ENCODE measurements around the gene DAB2.

DNA sequence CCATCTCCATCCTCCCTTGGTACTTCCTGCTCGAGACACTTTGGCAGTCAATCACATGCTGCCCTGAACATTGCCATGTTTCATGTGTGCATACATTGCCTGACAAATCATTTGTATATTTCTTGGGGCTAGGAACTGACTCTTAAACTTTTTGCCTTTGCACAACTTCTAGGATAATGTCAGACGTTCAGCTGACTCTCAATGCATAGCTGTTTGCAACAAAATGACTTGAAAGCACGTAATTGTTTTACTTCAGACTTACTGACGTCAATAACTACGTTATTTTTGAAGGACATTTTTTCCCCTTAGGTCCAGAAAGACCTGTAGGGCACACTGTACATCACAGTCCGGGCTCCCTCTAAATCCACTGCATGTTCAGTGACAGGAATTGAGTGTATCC is 37.4 kb upstream of the DAB2 start:
- TF ChIP-seq YY1 (IDR thresholded peaks at IDR 0.05) (no peak), RXRA (IDR thresholded peaks at IDR 0.05) (no peak), RAD21 (IDR thresholded peaks at IDR 0.05) (no peak), TAF1 (conservative IDR thresholded peaks at IDR 0.05) (no peak), FOXA1 (IDR thresholded peaks at IDR 0.05) (no peak), EGR1 (IDR thresholded peaks at IDR 0.05; ENCODE audit: low read depth in 2 of 2) (no peak), SP1 (IDR thresholded peaks at IDR 0.05) (no peak), GABPA (IDR thresholded peaks at IDR 0.05 in 1 of 2, conservative IDR thresholded peaks at IDR 0.05 in 1 of 2) (no peak), JUND (IDR thresholded peaks at IDR 0.05) (no peak), HNF4A (conservative IDR thresholded peaks at IDR 0.05) (no peak)
- TF ChIP-seq, protein P1, sequence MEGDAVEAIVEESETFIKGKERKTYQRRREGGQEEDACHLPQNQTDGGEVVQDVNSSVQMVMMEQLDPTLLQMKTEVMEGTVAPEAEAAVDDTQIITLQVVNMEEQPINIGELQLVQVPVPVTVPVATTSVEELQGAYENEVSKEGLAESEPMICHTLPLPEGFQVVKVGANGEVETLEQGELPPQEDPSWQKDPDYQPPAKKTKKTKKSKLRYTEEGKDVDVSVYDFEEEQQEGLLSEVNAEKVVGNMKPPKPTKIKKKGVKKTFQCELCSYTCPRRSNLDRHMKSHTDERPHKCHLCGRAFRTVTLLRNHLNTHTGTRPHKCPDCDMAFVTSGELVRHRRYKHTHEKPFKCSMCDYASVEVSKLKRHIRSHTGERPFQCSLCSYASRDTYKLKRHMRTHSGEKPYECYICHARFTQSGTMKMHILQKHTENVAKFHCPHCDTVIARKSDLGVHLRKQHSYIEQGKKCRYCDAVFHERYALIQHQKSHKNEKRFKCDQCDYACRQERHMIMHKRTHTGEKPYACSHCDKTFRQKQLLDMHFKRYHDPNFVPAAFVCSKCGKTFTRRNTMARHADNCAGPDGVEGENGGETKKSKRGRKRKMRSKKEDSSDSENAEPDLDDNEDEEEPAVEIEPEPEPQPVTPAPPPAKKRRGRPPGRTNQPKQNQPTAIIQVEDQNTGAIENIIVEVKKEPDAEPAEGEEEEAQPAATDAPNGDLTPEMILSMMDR (IDR thresholded peaks at IDR 0.05; ENCODE audit: low read depth, low read length, missing input control), result no peak
- TF ChIP-seq, protein P2, sequence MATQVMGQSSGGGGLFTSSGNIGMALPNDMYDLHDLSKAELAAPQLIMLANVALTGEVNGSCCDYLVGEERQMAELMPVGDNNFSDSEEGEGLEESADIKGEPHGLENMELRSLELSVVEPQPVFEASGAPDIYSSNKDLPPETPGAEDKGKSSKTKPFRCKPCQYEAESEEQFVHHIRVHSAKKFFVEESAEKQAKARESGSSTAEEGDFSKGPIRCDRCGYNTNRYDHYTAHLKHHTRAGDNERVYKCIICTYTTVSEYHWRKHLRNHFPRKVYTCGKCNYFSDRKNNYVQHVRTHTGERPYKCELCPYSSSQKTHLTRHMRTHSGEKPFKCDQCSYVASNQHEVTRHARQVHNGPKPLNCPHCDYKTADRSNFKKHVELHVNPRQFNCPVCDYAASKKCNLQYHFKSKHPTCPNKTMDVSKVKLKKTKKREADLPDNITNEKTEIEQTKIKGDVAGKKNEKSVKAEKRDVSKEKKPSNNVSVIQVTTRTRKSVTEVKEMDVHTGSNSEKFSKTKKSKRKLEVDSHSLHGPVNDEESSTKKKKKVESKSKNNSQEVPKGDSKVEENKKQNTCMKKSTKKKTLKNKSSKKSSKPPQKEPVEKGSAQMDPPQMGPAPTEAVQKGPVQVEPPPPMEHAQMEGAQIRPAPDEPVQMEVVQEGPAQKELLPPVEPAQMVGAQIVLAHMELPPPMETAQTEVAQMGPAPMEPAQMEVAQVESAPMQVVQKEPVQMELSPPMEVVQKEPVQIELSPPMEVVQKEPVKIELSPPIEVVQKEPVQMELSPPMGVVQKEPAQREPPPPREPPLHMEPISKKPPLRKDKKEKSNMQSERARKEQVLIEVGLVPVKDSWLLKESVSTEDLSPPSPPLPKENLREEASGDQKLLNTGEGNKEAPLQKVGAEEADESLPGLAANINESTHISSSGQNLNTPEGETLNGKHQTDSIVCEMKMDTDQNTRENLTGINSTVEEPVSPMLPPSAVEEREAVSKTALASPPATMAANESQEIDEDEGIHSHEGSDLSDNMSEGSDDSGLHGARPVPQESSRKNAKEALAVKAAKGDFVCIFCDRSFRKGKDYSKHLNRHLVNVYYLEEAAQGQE (IDR thresholded peaks at IDR 0.05), result no peak
- TF ChIP-seq, protein P3, sequence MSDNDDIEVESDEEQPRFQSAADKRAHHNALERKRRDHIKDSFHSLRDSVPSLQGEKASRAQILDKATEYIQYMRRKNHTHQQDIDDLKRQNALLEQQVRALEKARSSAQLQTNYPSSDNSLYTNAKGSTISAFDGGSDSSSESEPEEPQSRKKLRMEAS (IDR thresholded peaks at IDR 0.05), result no peak
- TF ChIP-seq, protein P4, sequence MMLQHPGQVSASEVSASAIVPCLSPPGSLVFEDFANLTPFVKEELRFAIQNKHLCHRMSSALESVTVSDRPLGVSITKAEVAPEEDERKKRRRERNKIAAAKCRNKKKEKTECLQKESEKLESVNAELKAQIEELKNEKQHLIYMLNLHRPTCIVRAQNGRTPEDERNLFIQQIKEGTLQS (IDR thresholded peaks at IDR 0.05), result no peak

Measured in liver (tissue), 3 donors.